Stomach (tissue), 4 donors: Measurements from ENCODE around the gene EP300.

Experiments used
- CTCF ChIP-seq, 7 experiments: fragments of 450-650 bp in 4 of 7; fragments of 200-600 bp in 3 of 7; sonication (generic) in 3 of 7; IDR thresholded peaks; one replicate each; pipeline ENCODE4 v1.5.1; 2016 to 2019; ENCODE audit warnings: antibody characterized with exemption in 7 of 7, control low read depth in 2 of 7, mild to moderate bottlenecking in 1 of 7
- POLR2A ChIP-seq, 4 donors: fragments of 450-650 bp; IDR thresholded peaks; one replicate each; pipeline ENCODE4 v1.6.1; 2016; ENCODE audit warnings: antibody characterized with exemption in 4 of 4, control low read depth in 2 of 4, mild to moderate bottlenecking in 1 of 4, moderate library complexity in 1 of 4
- POLR2AphosphoS5 ChIP-seq, 3 donors: sonication (generic); formaldehyde crosslinking; IDR thresholded peaks; one replicate each; pipeline ENCODE4 v1.6.1; 2016; ENCODE audit warnings: antibody characterized with exemption in 3 of 3

- TF ChIP-seq POLR2A (IDR thresholded peaks at IDR 0.05) (no peak), CTCF (IDR thresholded peaks at IDR 0.05) (no peak), POLR2AphosphoS5 (IDR thresholded peaks at IDR 0.05) (peak in 1 of 3 donors; percentile 36)
Measured at GRCh38 chr22:41047801-41048211, 44.6 kb upstream of the EP300 start.
